PC-3 (cell line): Measurements from ENCODE around the gene RPLP1. TPM values are rescaled to one million over a fixed set of nuclear protein-coding genes. Genes with fewer than 3 reads are reported as not detected.

Experiments
- ATAC-seq: fragments of 200-7000 bp; cut with Tn5 transposase; 2 replicates; pipeline ENCODE4 v1.9.1; 2020; ENCODE audit warnings: mild to moderate bottlenecking, moderate library complexity
- BruUV-seq: library from RNA; stranded (reverse); fragments of 400-500 nt; replicated peaks from 2 replicates; lab custom pipeline; 2021; lab: Mats Ljungman, UMichigan
- CTCF ChIA-PET: fragments of 300-600 bp; sonication (Branson Sonifier 250); formaldehyde crosslinking; loops from one replicate; lab custom pipeline; 2022; ENCODE audit warnings: antibody characterized with exemption; lab: Charles Lee
- POLR2A ChIA-PET: fragments of 300-600 bp; sonication (Branson Sonifier 250); formaldehyde crosslinking; loops from one replicate; lab custom pipeline; 2022; ENCODE audit warnings: antibody characterized with exemption; ENCODE audit not compliant: unreplicated experiment; lab: Charles Lee
- DNase-seq: peaks from one replicate; pipeline ENCODE4 v3.0.0-alpha.2; 2015
- H2AFZ ChIP-seq: fragments of 300-600 bp; sonication (generic); 2 replicates; pipeline ENCODE4 v1.6.0; 2016; ENCODE audit warnings: antibody characterized with exemption, low read length
- H3F3A ChIP-seq: fragments of 300-600 bp; sonication (generic); one replicate; pipeline ENCODE4 v1.6.0; 2017; ENCODE audit warnings: antibody characterized with exemption, low read length, control low read depth, mild to moderate bottlenecking; ENCODE audit not compliant: unreplicated experiment
- H3K27ac ChIP-seq: fragments of 300-600 bp; sonication (generic); 2 replicates; pipeline ENCODE4 v1.5.1; 2016; ENCODE audit warnings: mild to moderate bottlenecking, low read length
- H3K27me3 ChIP-seq: fragments of 300-600 bp; sonication (generic); 2 replicates; pipeline ENCODE4 v1.6.1; 2016; ENCODE audit warnings: low read length, mixed read lengths
- H3K36me3 ChIP-seq: fragments of 300-600 bp; sonication (generic); 2 replicates; pipeline ENCODE4 v1.6.1; 2016; ENCODE audit warnings: low read depth, mixed run types, low read length, mixed read lengths
- H3K4me1 ChIP-seq: fragments of 300-600 bp; sonication (generic); 2 replicates; pipeline ENCODE4 v1.5.1; 2016; ENCODE audit warnings: low read length; ENCODE audit not compliant: insufficient read depth
- H3K4me2 ChIP-seq: fragments of 300-600 bp; sonication (generic); 2 replicates; pipeline ENCODE4 v1.6.0; 2016; ENCODE audit warnings: low read length
- H3K4me3 ChIP-seq: fragments of 300-600 bp; sonication (generic); 2 replicates; pipeline ENCODE4 v1.5.1; 2016; ENCODE audit warnings: mild to moderate bottlenecking, low read length, mixed read lengths
- H3K79me2 ChIP-seq: fragments of 300-600 bp; sonication (generic); 2 replicates; pipeline ENCODE4 v1.6.1; 2017; ENCODE audit warnings: low read length, mixed read lengths
- H3K9ac ChIP-seq: fragments of 300-600 bp; sonication (generic); 2 replicates; pipeline ENCODE4 v1.6.0; 2016; ENCODE audit warnings: mild to moderate bottlenecking, low read length
- H3K9me2 ChIP-seq: fragments of 300-600 bp; sonication (generic); replicated peaks from 2 replicates; pipeline ENCODE4 v1.6.1; 2016; ENCODE audit warnings: mixed run types, low read length, mixed read lengths
- H3K9me3 ChIP-seq: fragments of 300-600 bp; sonication (generic); 2 replicates; pipeline ENCODE4 v1.6.1; 2016; ENCODE audit warnings: low read length, mixed read lengths
- H4K20me1 ChIP-seq: fragments of 300-600 bp; sonication (generic); 2 replicates; pipeline ENCODE4 v1.6.1; 2016; ENCODE audit warnings: low read length, mixed read lengths
- EZH2 ChIP-seq: fragments of 300-600 bp; sonication (generic); IDR thresholded peaks from one replicate; pipeline ENCODE4 v1.6.1; 2017; ENCODE audit warnings: antibody characterized with exemption, mild to moderate bottlenecking, low read length; ENCODE audit not compliant: unreplicated experiment
- EZH2phosphoT487 ChIP-seq: fragments of 300-600 bp; sonication (generic); IDR thresholded peaks from 2 replicates; pipeline ENCODE4 v1.6.1; 2018; ENCODE audit warnings: mild to moderate bottlenecking, antibody characterized with exemption, low read length, borderline replicate concordance
- intact Hi-C: fragments of 100-400 bp; cut with micrococcal nuclease; formaldehyde crosslinking; loops from 2 replicates; pipeline ENCODE4 v1.9.0; 2023
- total RNA-seq: library from RNA; depleted of rRNA; stranded (reverse); fragments of >200 nt; gene quantifications from 2 replicates; pipeline ENCODE4 v1.2.3, GENCODE V29; 2014
- TF ChIP-seq, protein P1 (sequence below): fragments of 300-600 bp; sonication (generic); conservative IDR thresholded peaks from 2 replicates; pipeline ENCODE4 v1.5.1; 2017; ENCODE audit warnings: antibody characterized with exemption, low read depth, mild to moderate bottlenecking, low read length

RPLP1 gene
- total RNA-seq, 1 experiment from 2014 or later = 253 TPM

DNA sequence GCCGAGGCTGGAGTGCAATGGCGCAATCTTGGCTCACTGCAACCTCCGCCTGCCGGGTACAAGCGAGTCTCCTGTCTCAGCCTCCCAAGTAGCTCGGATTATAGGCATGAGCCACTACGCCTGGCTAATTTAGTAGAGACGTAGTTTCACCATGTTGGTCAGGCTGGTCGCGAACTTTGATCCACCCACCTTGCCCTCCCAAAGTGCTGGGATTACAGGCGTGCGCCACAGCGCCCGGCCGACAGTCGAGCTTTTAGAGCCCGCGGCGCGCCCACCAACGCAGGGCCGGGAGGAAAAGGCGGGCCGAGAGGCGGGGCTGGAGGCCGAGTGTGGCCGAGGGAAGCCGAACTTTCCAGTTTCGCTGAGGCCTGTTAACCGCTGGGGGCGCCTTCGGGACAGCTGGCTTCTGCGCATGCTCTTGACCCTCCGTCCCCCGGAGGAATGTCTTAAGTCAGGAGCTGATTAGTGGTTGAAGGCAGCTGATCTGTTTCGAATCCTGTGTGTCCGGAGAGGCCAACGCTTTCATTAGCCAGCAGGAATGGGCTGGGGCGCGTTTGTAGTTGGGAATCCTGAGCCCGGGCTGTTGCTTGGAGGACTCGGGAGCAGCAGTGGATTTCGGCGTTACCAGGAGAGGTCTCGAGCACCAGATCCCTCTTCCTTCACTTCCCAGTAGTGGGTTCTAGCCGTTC, 10.0 kb downstream of the RPLP1 start:
- Histone ChIP-seq H3K4me2 (peak overlapping the region; percentile 90), H4K20me1 (no peaks in the 10 kb centered on the region; the same call in 1 of the 2 replicates), H3K4me1 (peaks cover 40% of the 10 kb centered on the region), H2AFZ (peak overlapping the region; percentile 95), H3K4me3 (peak overlapping the region; percentile 72), H3K9me3 (no peaks in the 10 kb centered on the region), H3K9ac (peak overlapping the region; percentile 76), H3K9me2 (no peaks in the 10 kb centered on the region), H3K27ac (peak overlapping the region; percentile 65), H3K36me3 (no peaks in the 10 kb centered on the region), H3K27me3 (no peaks in the 10 kb centered on the region), H3F3A (peaks cover 3% of the 10 kb centered on the region), H3K79me2 (peaks cover 5% of the 10 kb centered on the region; the same call in 1 of the 2 replicates)
- no TSS peak for BruUV-seq
- DNase-seq (peak; percentile 96), ATAC-seq (peak; percentile 82)
- POLR2A ChIA-PET = interaction anchor here (0.6 to 1.8 kb wide), 5 partner anchors 10 to 1109 kb away, joined by 5 to 14 read pairs (median 7); partner anchors contain the start of genes KIF23 and RPLP1
- intact Hi-C loops = no loop called here
- CTCF ChIA-PET = interaction anchor here (0.5 to 0.9 kb wide), 6 partner anchors 10 to 1982 kb away, joined by 3 to 4 read pairs (median 3); partner anchors contain the start of gene RPLP1
- TF ChIP-seq, protein P1, sequence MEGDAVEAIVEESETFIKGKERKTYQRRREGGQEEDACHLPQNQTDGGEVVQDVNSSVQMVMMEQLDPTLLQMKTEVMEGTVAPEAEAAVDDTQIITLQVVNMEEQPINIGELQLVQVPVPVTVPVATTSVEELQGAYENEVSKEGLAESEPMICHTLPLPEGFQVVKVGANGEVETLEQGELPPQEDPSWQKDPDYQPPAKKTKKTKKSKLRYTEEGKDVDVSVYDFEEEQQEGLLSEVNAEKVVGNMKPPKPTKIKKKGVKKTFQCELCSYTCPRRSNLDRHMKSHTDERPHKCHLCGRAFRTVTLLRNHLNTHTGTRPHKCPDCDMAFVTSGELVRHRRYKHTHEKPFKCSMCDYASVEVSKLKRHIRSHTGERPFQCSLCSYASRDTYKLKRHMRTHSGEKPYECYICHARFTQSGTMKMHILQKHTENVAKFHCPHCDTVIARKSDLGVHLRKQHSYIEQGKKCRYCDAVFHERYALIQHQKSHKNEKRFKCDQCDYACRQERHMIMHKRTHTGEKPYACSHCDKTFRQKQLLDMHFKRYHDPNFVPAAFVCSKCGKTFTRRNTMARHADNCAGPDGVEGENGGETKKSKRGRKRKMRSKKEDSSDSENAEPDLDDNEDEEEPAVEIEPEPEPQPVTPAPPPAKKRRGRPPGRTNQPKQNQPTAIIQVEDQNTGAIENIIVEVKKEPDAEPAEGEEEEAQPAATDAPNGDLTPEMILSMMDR = peak; percentile 77
- TF ChIP-seq EZH2phosphoT487 (no peak), EZH2 (no peak)

GRCh38 chr15:69463182-69463756, 10.7 kb downstream of the RPLP1 start:
- Histone ChIP-seq H3K4me1 (peaks cover 46% of the 10 kb centered on the region), H3F3A (peaks cover 6% of the 10 kb centered on the region), H3K9me2 (no peaks in the 10 kb centered on the region), H3K9ac (peak overlapping the region; percentile 76), H3K9me3 (no peaks in the 10 kb centered on the region), H3K36me3 (no peaks in the 10 kb centered on the region), H3K4me2 (peak overlapping the region; percentile 90), H3K79me2 (peaks cover 5% of the 10 kb centered on the region; the same call in 1 of the 2 replicates), H2AFZ (peak overlapping the region; percentile 95), H3K27ac (peak overlapping the region; percentile 65), H3K27me3 (no peaks in the 10 kb centered on the region), H3K4me3 (peak overlapping the region; percentile 72), H4K20me1 (no peaks in the 10 kb centered on the region)
- intact Hi-C loops = no loop called here
- TF ChIP-seq EZH2 (no peak), EZH2phosphoT487 (no peak)
- TF ChIP-seq, protein P1 = no peak
- ChIA-PET POLR2A (interaction anchor here (1.0 to 1.8 kb wide), 3 partner anchors 11 to 49 kb away, joined by 6 to 12 read pairs (median 7); partner anchors contain the start of genes KIF23 and RPLP1), CTCF (interaction anchor here (0.6 to 0.9 kb wide), 5 partner anchors 10 to 1981 kb away, joined by 3 to 4 read pairs (median 3); partner anchors contain the start of gene RPLP1)
- DNase-seq (no peak), ATAC-seq (no peak)
- TSS peak; percentile 89 for BruUV-seq
